ENCODE measurements around the gene EFCAB13. TPM values are rescaled to one million over a fixed set of nuclear protein-coding genes. Genes with fewer than 3 reads are reported as not detected.

EFCAB13 gene
- total and polyA plus RNA-seq, 2 of the 4 experiments (the other 2 are of a cell fraction), result 0.77 to 1.4 TPM

DNA sequence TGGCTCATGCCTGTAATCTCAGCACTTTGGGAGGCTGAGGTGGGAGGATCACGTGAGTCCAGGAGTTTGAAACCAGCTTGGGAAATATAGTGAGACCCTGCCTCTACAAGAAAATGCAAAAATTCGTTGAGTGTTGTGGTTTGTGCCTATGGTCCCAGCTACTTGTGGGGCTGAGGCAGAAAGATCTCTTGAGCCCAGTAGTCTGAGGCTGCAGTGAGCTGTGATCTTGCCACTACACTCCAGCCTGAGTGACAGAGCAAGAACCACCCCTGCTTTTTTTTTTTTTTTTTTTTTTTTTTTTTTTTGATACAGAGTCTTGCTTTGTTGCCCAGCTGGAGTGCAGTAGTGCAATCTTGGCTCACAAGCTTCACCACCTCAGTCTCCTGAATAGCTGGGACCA is 36.1 kb upstream of the EFCAB13 start:
- H3K27me3 ChIP-seq (ENCODE audit: control insufficient read depth, insufficient read depth, low read length), result no peaks in the 10 kb centered on the region
- H3K4me1 ChIP-seq (ENCODE audit: control insufficient read depth, insufficient read depth, low read length), result peaks cover 9% of the 10 kb centered on the region
- H4K91ac ChIP-seq (ENCODE audit: insufficient read depth, low read depth, low read length), result no peak overlapping the region
- WGBS, 2 experiments (ENCODE audit: extremely low coverage in 2 of 2, insufficient read length in 1 of 2), result no CpG with 5 or more reads among the region's 2 CpGs
- no peak overlapping the region for H3K23ac ChIP-seq (ENCODE audit: low read depth, low read length)
- H3K56ac ChIP-seq (ENCODE audit: extremely low read depth, insufficient read depth, low read length), result no peak overlapping the region
- no peak overlapping the region for H4K5ac ChIP-seq (ENCODE audit: low read depth, low read length)
- in situ Hi-C loops (cut with MboI; ENCODE audit: low sequenced_read_pairs) (no loop called here), intact Hi-C loops (cut with micrococcal nuclease) (no loop called here), dilution Hi-C loops (cut with HindIII; ENCODE audit: low sequenced_read_pairs, unreplicated experiment) (no loop called here)
- H3K4me3 ChIP-seq (ENCODE audit: insufficient read depth, low read depth, low read length), result no peak overlapping the region
- no peak overlapping the region for H2AFZ ChIP-seq (replicated peaks; ENCODE audit: low read length, poor library complexity)
- peak overlapping the region; percentile 17; the same call in 1 of the 2 replicates for H3K18ac ChIP-seq (ENCODE audit: low read depth, low read length)
- H3K4me2 ChIP-seq (ENCODE audit: low read depth, low read length), result no peak overlapping the region
- H2AK5ac ChIP-seq (ENCODE audit: low read depth, low read length), result no peak overlapping the region
- H2AK9ac ChIP-seq (replicated peaks; ENCODE audit: low read depth, low read length, poor library complexity), result no peak overlapping the region
- POLR2A ChIA-PET (ENCODE audit: unreplicated experiment), result no interaction called here
- H4K8ac ChIP-seq (ENCODE audit: low read depth in 2 of 2, low read length in 2 of 2), result no peak overlapping the region; a peak in 1 of 4 replicates
- no peak overlapping the region for H2BK5ac ChIP-seq (ENCODE audit: low read depth, low read length, poor library complexity, severe bottlenecking)
- no peak overlapping the region for H2BK120ac ChIP-seq (ENCODE audit: low read depth, low read length)
- peaks cover 12% of the 10 kb centered on the region for H3K9me1 ChIP-seq (ENCODE audit: insufficient read depth, low read length)
- H3K36me3 ChIP-seq (ENCODE audit: control insufficient read depth, insufficient read depth, low read length), result peaks cover 53% of the 10 kb centered on the region
- DNase-seq, result no peak
- no peaks in the 10 kb centered on the region for H4K20me1 ChIP-seq (ENCODE audit: insufficient read depth, low read length)
- H3K27ac ChIP-seq (ENCODE audit: insufficient read depth, low read length), result no peak overlapping the region
- no peaks in the 10 kb centered on the region for H3K9me3 ChIP-seq (ENCODE audit: control insufficient read depth, insufficient read depth, low read length)
- 0 out of 2 replicates have a peak overlapping the region, but pooled peaks have one; percentile 3 for H3K4ac ChIP-seq (ENCODE audit: low read depth, low read length)
- TF ChIP-seq RCOR1 (IDR thresholded peaks at IDR 0.05; ENCODE audit: insufficient replicate concordance, low read length), result no peak
- TF ChIP-seq RAD21 (IDR thresholded peaks at IDR 0.05; ENCODE audit: low read length), result no peak
- TF ChIP-seq POLR2A (IDR thresholded peaks at IDR 0.05; ENCODE audit: low read depth, low read length), result no peak
- no peak for TF ChIP-seq RFX5 (IDR thresholded peaks at IDR 0.05; ENCODE audit: low read depth, low read length)
- no peak for TF ChIP-seq NFE2L2 (IDR thresholded peaks at IDR 0.05; ENCODE audit: low read depth, low read length)
- TF ChIP-seq ELK1 (IDR thresholded peaks at IDR 0.05; ENCODE audit: borderline replicate concordance, low read depth, low read length), result no peak
- no peak for TF ChIP-seq MXI1 (IDR thresholded peaks at IDR 0.05; ENCODE audit: borderline replicate concordance, low read depth, low read length)
- no peak for TF ChIP-seq BHLHE40 (IDR thresholded peaks at IDR 0.05; ENCODE audit: low read depth, low read length)
- no peak for TF ChIP-seq SMC3 (IDR thresholded peaks at IDR 0.05; ENCODE audit: low read depth, low read length)
- no peak for ATAC-seq (ENCODE audit: low read depth)
- 0 out of 4 replicates have a peak, but pooled peaks cover 0 to 7% of the 10 kb centered on the region in 2 experiments for H3K79me1 ChIP-seq (ENCODE audit: low read depth in 1 of 2, low read length in 2 of 2)
- CTCF ChIA-PET, result interaction anchor here (0.6 to 1.2 kb wide), 2 partner anchors 10 to 12 kb away, joined by 3 to 5 read pairs; no protein-coding TSS in a partner anchor
- 0 out of 3 replicates have a peak overlapping the region, but pooled peaks have one; percentile 21 for H2BK15ac ChIP-seq (ENCODE audit: low read depth, low read length)
- H3K14ac ChIP-seq (replicated peaks; ENCODE audit: low read depth, low read length), result no peak overlapping the region
- peak overlapping the region; percentile 3; the same call in 1 of the 2 replicates for H2BK20ac ChIP-seq (ENCODE audit: low read depth, low read length)
- no peak overlapping the region for H3K9ac ChIP-seq (ENCODE audit: low read depth, low read length)
- BruUV-seq (replicated peaks), result no TSS peak

Measured in IMR-90 (cell line).